Psoas muscle (tissue), 8 donors: ENCODE results near the gene HES7. TPM values are rescaled to one million over a fixed set of nuclear protein-coding genes. Genes with fewer than 3 reads are reported as not detected.

ENCODE experiments used
- ATAC-seq, 4 donors: fragments of 200-7000 bp; cut with Tn5 transposase; one replicate each; pipeline ENCODE4 v1.9.1; 2020; ENCODE audit warnings: moderate library complexity in 3 of 4, mild to moderate bottlenecking in 2 of 4
- DNase-seq, 2 donors: peaks; one replicate each; pipeline ENCODE4 v3.0.0-alpha.2; 2020
- H3K27ac ChIP-seq: fragments of 200-600 bp; one replicate; pipeline ENCODE4 v1.8.0; 2022
- H3K27me3 ChIP-seq, 3 donors: fragments of 200-600 bp in 1 of 3; one replicate each; pipeline versions ENCODE4 v1.6.1 to v1.8.0; 2013 to 2022; ENCODE audit warnings: low read length in 2 of 3, mild to moderate bottlenecking in 2 of 3, moderate library complexity in 1 of 3; ENCODE audit not compliant: insufficient read depth in 3 of 3
- H3K36me3 ChIP-seq, 2 donors: fragments of 200-600 bp in 1 of 2; one replicate each; pipeline versions ENCODE4 v1.6.1 to v1.8.0; 2013 to 2022; ENCODE audit warnings: low read depth in 1 of 2, mild to moderate bottlenecking in 1 of 2, moderate library complexity in 1 of 2; ENCODE audit not compliant: insufficient read depth in 1 of 2
- H3K4me1 ChIP-seq: fragments of 200-600 bp; one replicate; pipeline ENCODE4 v1.8.0; 2022
- H3K4me3 ChIP-seq: fragments of 200-600 bp; one replicate; pipeline ENCODE4 v1.8.0; 2022; ENCODE audit warnings: mild to moderate bottlenecking
- H3K9me3 ChIP-seq: fragments of 200-600 bp; one replicate; pipeline ENCODE4 v1.8.0; 2022
- WGBS, 3 donors: extraction: QIAGEN DNeasy Blood & Tissue Kit; methylation state at CpG; one replicate each; pipeline versions ENCODE4 v1.1.6 to v1.1.7; 2013; 5-methylcytosine and 5-hydroxymethylcytosine counted together
- intact Hi-C, 2 donors: fragments of 100-400 bp; cut with DNase I; formaldehyde crosslinking; loops; one replicate each; pipeline versions ENCODE4 v1.11.0 to v1.14.2; 2022
- polyA plus RNA-seq, 3 donors: library from polyadenylated mRNA; stranded (reverse); fragments of 200-250 nt; gene quantifications; one replicate each; pipeline ENCODE4 v1.2.3, GENCODE V29; 2013
- total RNA-seq, 4 donors: library from RNA; stranded (reverse); fragmentation: NEBNext Ultra II Directional in 2 of 4; extraction: Animal tissue kit (Norgen Biotek cat#: 25700) in 2 of 4; gene quantifications; one replicate each; pipeline versions ENCODE4 v1.2.1 to v1.2.4, GENCODE V29; 2021 to 2023
- TF ChIP-seq, protein P1 (sequence below): fragments of 200-600 bp; IDR thresholded peaks from one replicate; pipeline ENCODE4 v1.8.0; 2022; ENCODE audit warnings: antibody characterized with exemption
- donor health status: healthy with polysubstance abuse.
- donor health status: DM: no; HTN: no; CAD: no; lungs with moderate emphysema.
- donor health status: Bipolar disorder and iron deficiency.
- donor health status: healthy.
- donor health status: DM: yes; HTN: yes; CAD: no.
- donor health status: DM: no; HTN: no; CAD: no.
- donor health status: DM: no; HTN: no; CAD: no.
- donor health status: DM: yes; HTN: yes; CAD: no.

The HES7 gene
- total and polyA plus RNA-seq, 7 donors: 0.10 to 0.30 TPM; not detected in 5

DNA sequence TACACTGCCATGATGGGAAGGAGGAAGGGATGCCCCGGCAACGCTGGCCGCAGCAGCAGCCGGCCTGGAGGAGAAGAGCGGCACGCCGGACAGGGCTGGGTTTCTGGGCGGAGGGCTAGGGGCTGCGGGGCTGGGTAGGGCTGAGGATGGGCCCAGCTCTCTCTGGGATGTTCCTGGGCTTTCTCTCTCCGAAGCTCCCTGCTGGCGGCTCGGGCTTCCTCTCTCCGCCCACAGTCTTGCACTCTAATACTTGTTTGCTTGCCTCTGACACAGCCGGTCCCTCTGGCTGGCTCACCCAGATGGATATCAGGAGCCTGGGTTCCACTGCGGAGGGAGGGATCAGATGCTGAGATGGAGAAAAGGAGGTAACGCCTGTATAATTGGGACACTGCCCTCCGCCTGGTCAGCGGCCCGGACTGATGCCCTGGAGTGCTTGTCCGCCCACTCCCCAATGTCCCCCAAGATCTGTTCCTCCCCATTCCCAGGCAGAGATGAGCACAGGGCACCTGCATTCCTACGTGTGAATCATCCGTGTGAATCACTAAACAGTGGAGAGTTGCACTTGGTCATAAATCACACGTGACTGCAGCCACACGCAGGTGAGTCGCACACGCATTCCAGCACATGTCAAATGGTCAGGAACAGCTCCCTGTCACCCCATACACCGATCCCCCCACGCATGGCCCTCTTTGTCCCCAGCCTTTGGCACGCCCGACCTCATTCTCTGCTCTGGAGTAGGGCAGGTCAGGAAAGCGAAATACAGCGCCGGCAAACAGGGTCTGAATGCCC is 5.7 kb downstream of the HES7 start, which contains the start of gene ALOXE3:
Gene ALOXE3, minus strand, starts transcription at position 535 of the 789 bp plus-strand sequence. Its CDS starts 524 bp downstream, at position 11.
- no peaks in the 10 kb centered on the region for H3K36me3 ChIP-seq
- peaks cover 18% of the 10 kb centered on the region for H3K4me1 ChIP-seq
- peak within 1 kb of the TSS; percentile 71 for H3K27ac ChIP-seq
- DNase-seq (no peak), ATAC-seq (peak; percentile 3 to 14 (median 10))
- WGBS, 3 donors: 1% methylated on average over 33 of the region's 33 CpGs
- peak within 1 kb of the TSS; percentile 77 for H3K4me3 ChIP-seq
- H3K27me3 ChIP-seq: peaks cover 0 to 46% (median 7%) of the 10 kb centered on the region in 3 donors
- intact Hi-C loops: loop anchor here (1.0 to 10.0 kb wide), 4 partner anchors 36 to 177 kb away; partner anchors contain the start of gene SLC25A35 (in 1 of the 2)
- TF ChIP-seq, protein P1, sequence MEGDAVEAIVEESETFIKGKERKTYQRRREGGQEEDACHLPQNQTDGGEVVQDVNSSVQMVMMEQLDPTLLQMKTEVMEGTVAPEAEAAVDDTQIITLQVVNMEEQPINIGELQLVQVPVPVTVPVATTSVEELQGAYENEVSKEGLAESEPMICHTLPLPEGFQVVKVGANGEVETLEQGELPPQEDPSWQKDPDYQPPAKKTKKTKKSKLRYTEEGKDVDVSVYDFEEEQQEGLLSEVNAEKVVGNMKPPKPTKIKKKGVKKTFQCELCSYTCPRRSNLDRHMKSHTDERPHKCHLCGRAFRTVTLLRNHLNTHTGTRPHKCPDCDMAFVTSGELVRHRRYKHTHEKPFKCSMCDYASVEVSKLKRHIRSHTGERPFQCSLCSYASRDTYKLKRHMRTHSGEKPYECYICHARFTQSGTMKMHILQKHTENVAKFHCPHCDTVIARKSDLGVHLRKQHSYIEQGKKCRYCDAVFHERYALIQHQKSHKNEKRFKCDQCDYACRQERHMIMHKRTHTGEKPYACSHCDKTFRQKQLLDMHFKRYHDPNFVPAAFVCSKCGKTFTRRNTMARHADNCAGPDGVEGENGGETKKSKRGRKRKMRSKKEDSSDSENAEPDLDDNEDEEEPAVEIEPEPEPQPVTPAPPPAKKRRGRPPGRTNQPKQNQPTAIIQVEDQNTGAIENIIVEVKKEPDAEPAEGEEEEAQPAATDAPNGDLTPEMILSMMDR: no peak
- no peaks in the 10 kb centered on the region for H3K9me3 ChIP-seq

DNA sequence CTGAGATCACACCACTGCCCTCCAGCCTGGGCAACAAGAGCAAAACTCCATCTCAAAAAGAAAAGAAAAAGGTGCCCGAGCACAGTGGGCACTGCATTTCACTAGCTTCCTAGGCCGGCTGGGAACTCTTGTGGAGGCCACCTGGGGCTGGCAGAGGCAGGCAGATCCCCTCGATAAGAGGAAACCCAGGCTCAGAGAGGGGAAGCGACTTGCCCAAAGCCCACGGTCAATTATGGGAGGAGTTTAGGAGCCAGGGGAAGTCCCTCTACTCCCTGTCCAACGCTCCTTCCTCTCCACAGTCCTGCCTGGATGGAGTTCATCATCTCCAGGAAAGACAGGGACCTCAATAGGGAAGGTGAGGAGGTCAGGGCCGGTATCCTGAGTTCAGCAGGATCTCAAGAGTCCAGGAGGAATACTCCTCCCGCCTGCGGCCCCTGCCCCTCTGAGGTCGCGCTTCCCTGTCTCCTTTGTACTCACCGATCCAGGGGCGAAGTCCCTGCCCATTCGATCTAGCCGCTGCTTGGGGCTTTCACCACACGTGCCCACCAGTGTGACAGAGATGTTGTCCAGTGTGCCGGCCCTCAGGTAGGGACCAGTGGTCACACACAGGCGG is 6.4 kb downstream of the HES7 start:
- TF ChIP-seq, protein P1: no peak
- DNase-seq: no peak
- Histone ChIP-seq H3K4me3 (peak overlapping the region; percentile 77), H3K36me3 (no peaks in the 10 kb centered on the region), H3K27ac (no peak overlapping the region), H3K4me1 (peaks cover 18% of the 10 kb centered on the region), H3K9me3 (no peaks in the 10 kb centered on the region), H3K27me3 (peaks cover 0 to 42% (median 7%) of the 10 kb centered on the region in 3 donors)
- no peak for ATAC-seq
- WGBS, 3 donors: 9 to 16% (median 16%) methylated on average over 18 of the region's 18 CpGs
- intact Hi-C loops: loop anchor here (5.0 to 10.0 kb wide), 2 partner anchors 35 to 177 kb away; partner anchors contain the start of gene SLC25A35 (in 1 of the 2)

DNA sequence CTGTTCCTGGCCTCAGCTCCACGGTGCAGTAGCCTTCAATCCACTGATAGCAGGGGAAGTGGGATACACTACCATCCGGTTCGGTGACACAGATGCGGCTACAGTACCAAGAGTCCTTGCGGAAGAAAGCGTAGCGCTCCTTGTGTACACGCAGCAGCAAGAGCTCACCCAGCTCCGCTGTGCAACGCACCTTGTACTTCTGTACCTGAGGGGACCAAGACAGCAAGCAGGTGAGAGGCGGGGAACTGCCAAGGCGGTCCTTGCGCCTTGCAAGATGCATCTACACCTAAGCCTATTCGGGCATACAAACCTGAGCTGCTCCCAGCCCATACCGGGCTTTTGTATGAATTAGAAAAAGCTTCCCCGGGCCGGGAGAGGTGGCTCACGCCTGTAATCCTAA is 7.1 kb downstream of the HES7 start:
- H3K27me3 ChIP-seq: peaks cover 0 to 49% (median 9%) of the 10 kb centered on the region in 3 donors
- 51 to 66% (median 55%) methylated on average over 18 of the region's 18 CpGs for WGBS, 3 donors
- peaks cover 18% of the 10 kb centered on the region for H3K4me1 ChIP-seq
- no peaks in the 10 kb centered on the region for H3K36me3 ChIP-seq
- no peak overlapping the region for H3K4me3 ChIP-seq
- H3K27ac ChIP-seq: no peak overlapping the region
- ATAC-seq (no peak), DNase-seq (no peak)
- no peaks in the 10 kb centered on the region for H3K9me3 ChIP-seq
- intact Hi-C loops: loop anchor here (5.0 to 10.0 kb wide), 2 partner anchors 34 to 178 kb away; partner anchors contain the start of gene SLC25A35 (in 1 of the 2)
- TF ChIP-seq, protein P1: no peak

DNA sequence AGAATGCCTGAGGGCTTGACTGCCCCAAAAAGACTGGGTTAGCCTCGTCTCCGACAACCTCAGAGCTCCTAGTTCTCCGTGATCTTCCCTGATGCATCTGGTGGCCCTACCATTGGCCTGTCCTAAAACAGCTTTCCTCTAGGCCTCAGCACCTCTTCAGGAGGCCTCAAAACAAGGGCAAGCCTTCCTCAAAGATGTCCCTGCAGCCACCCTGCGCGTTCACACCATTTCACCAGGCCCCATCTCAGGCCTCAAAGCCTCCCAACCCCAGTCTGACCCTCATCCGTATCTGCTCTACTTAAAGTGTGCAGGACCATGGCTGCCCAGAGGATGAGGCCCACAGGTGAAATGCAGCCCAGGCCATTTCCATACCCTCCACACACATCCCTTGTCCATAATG is 13.0 kb downstream of the HES7 start:
- intact Hi-C loops: loop anchor here (2.0 to 10.0 kb wide), 3 partner anchors 49 to 184 kb away; partner anchors contain the start of gene SLC25A35 (in 1 of the 2)
- TF ChIP-seq, protein P1: no peak
- no peaks in the 10 kb centered on the region for H3K9me3 ChIP-seq
- H3K4me3 ChIP-seq: no peak overlapping the region
- H3K27me3 ChIP-seq: peaks cover 0 to 65% (median 12%) of the 10 kb centered on the region in 3 donors
- DNase-seq (no peak), ATAC-seq (no peak)
- H3K27ac ChIP-seq: no peak overlapping the region
- H3K36me3 ChIP-seq: no peaks in the 10 kb centered on the region
- no peaks in the 10 kb centered on the region for H3K4me1 ChIP-seq
- WGBS, 3 donors: 91 to 95% (median 94%) methylated on average over 6 of the region's 6 CpGs
